HS-27A (cell line): ENCODE data around the gene KBTBD2.
"Not testable (repeated sequence)": the region's sequence is repeated elsewhere in the genome, so short reads cannot be mapped to it uniquely, and the experiment has no call there.

ENCODE experiments used
- DNase-seq: peaks from one replicate; pipeline ENCODE4 v3.0.0-alpha.2; 2012; ENCODE audit warnings: low read depth, missing footprints

Gene KBTBD2

GRCh38 chr7:32855837-32856775 is 35.5 kb downstream of the KBTBD2 start:
- not testable (repeated sequence) for DNase-seq

DNA sequence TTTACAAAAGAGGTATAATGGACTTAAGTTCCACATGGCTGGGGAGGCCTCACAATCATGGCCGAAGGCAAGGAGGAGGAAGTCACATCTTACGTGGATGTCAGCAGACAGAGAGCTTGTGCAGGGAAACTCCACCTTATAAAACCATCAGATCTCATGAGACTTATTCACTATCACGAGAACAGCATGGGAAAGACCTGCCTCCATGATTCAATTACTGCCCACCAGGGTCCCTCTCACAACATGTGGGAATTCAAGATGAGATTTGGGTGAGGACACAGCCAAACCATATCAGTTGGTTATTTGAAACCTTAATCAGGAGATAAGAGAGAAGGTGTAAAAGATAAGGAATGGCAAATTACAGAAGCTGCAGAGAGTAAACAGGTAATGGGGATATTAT is 40.9 kb downstream of the KBTBD2 start:
- not testable (repeated sequence) for DNase-seq

DNA sequence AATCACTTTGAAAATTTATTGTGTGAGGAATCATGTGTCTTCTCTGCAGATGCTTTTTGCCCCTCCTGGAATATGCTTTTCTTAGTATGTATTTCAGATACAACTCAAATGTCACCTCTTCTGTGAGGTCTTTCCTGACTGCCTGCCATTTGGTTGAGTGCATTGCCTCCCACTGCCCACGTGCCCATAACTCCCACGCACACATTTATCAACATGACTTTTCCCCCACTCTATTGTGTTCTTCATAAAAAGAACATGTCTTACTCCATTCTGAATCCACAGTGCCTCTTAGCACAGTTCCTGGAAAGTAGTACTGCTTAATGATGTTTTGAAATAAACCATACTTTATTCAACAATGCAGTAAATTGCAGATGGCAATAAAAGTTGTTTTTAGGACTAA is 42.9 kb downstream of the KBTBD2 start:
- DNase-seq = not testable (repeated sequence)

GRCh38 chr7:32846630-32847225 is 44.8 kb downstream of the KBTBD2 start:
- peak; percentile 23 for DNase-seq

GRCh38 chr7:32844748-32845147 is 46.8 kb downstream of the KBTBD2 start:
- DNase-seq = not testable (repeated sequence)

- DNase-seq = not testable (repeated sequence)
These were observed 47.8 kb downstream of the KBTBD2 start for GRCh38 chr7:32843763-32844162.

DNA sequence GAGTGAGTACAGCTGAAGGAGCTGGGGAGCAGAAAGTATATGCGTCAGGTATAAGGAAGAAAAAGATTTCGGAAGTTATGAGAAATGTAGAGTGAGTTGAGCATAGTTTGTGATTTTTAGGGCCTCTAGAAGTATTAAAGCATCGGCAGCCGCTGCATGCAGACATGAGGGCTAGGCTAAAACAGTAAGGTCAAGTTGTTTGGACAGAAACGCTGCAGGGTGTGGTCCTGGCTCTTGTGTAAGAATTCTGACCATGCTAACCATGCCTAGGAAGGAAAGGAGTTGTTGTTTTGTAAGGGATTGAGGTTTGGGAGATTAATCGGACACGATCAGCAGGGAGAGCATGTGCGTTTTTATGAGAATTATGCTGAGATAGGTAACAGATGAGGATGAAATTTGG is 51.7 kb downstream of the KBTBD2 start:
- not testable (repeated sequence) for DNase-seq

DNA sequence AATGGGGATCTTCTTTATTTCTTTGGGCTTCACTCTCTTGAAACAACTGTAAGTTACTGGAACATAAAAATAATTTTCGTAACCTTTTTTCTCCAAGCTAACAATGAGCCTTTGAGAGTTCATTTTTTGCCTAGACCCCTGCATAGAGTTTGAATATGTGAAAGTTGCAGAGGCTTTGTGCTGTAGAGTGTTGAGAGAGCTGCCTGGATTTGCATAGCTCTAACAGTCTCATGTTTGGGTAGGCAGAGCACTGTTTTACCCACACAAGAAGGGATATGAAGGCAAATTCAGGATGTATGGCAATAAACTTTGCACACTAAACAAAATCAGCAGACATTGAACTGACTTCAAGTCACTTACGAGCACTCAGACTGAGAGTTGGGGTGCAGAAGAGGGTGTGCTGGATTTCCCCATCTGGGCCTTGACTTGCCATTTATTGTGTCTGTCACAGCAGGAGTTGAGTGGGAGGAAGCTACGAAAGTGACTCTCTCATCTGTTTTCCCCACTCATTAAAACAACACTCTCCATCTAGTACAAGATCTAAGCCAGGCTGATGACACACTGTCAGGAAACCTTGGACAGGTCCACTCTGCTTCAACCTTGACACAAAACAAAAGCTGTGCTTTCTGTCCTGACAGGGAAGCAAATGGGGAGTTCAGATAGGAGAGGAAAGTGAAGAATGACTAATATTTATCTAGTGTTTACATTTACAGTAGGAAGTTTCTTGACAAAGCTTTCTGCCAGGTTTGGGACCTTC is 62.4 kb downstream of the KBTBD2 start:
- not testable (repeated sequence) for DNase-seq
